GM12872 (cell line): ENCODE measurements around the gene TSGA10IP.

ENCODE experiments used
- TF ChIP-seq, protein P1 (sequence below): IDR thresholded peaks from 3 replicates; pipeline ENCODE4 v1.5.1; 2011; ENCODE audit warnings: low read depth, mild to moderate bottlenecking, low read length, moderate library complexity; ENCODE audit not compliant: insufficient read depth

TSGA10IP gene

DNA sequence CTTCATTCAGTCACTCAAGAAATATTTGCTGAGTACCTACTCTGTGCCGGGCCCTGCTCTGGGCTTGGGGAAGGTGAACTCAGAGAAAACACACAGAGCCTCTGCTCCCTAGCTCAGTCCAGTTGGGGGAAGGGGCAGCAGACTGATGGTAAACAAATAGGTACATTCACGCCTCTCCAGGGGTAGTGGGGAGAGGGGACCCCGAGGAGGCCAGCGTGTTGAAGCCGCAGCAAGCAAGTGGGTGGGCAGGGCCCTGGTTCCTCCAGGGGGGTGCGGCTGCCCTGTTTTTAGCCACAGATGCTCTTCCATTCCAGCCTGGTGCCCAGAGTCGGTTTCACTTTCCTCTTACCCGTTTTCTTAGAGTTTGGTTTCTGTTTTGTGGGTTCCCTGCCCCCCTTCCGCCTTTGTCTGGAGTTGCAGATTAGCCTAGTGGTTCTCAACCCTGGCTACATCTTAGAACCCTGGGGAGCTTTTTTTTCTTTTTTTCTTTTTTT, 17.3 kb upstream of the TSGA10IP start:
- TF ChIP-seq, protein P1, sequence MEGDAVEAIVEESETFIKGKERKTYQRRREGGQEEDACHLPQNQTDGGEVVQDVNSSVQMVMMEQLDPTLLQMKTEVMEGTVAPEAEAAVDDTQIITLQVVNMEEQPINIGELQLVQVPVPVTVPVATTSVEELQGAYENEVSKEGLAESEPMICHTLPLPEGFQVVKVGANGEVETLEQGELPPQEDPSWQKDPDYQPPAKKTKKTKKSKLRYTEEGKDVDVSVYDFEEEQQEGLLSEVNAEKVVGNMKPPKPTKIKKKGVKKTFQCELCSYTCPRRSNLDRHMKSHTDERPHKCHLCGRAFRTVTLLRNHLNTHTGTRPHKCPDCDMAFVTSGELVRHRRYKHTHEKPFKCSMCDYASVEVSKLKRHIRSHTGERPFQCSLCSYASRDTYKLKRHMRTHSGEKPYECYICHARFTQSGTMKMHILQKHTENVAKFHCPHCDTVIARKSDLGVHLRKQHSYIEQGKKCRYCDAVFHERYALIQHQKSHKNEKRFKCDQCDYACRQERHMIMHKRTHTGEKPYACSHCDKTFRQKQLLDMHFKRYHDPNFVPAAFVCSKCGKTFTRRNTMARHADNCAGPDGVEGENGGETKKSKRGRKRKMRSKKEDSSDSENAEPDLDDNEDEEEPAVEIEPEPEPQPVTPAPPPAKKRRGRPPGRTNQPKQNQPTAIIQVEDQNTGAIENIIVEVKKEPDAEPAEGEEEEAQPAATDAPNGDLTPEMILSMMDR: no peak

DNA sequence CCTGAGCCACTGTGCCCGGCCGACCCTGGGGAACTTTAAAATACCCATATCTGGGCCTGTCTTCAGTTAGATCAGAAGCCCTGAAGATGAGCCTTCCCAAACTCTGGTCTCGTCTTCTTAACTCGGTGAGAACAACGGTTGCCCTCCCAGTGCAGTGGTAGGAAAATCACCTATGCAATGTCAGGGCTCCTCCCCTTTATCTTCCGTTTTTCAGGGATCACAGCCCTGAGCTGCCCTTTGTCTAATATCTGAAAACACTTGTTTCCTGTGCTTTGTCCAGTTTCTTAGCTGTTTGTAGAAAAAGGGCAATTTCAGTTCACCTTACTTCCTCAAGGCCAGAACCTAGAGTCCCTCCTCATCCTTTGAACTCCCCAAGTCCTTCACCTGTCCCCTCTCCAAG, 16.6 kb upstream of the TSGA10IP start:
- TF ChIP-seq, protein P1: no peak

DNA sequence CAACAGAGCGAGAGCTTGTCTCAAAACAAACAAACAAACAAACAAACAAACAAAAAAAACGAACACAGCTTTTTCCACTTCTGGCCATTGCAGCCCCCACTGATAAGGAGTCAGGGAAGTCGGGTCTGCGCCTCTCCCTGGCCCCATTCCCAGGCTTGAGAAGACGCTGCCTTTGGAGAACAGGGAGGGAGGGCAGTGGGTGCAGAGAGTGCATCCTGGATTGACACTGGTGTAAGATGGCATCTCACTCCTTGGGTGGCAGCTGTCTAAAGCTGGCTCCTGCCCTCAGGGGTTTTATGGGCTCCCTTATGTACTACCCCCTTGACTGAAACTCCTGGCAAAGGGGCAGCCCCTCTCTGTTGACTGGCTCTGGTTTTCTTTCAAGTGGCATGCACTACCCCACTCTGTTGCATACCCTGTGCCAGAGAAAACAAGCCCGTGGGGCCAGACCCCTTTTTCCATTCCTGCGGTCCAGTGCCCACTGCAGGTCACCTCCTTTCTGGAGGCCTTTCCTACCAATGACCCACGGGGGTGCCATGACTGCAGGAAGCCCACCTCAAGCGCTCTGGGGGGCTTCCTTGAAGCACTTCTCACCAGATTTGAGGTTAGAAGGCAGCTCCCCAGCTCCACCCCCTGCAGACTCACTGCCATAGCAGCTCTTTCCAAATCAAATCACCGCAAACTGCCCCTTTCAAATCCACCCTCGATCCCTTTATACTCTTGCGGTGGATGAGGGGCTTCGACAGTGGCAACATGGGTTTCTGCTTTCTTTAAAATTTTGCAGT, 13.3 kb upstream of the TSGA10IP start:
- TF ChIP-seq, protein P1: no peak

DNA sequence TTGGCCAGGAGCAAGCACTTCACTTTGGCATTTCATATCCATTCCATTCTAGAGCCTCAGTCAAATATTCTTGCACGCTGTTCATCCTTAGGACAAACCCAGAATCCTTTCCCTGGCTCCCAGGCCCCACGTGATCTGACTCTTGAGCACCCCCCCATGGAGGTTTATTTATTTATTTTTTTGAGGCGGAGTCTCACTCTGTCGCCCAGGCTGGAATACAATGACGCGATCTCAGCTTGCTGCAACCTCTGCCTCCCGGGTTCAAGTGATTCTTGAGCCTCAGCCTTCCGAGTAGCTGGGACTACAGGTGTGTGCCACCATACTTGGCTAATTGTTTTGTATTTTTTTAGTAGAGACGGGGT, 12.7 kb upstream of the TSGA10IP start:
- TF ChIP-seq, protein P1: no peak

DNA sequence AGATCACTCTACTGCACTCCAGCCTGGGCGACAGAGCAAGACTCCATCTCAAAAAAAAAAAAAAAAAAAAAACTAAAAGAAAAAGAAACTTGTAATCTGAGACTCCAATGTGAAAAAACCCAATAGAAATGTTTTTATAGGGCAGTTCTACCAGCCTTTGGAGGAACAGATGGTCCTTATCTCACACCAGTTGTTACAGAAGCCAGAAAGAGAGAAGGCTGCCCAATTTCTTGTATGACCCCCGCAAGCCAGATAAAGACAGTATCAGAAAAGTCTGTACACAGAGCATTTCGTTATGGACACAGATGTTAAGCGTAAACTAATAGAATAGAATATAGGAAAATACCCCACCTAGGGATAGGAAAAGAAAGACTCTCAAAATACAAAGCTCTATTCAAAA, 11.3 kb upstream of the TSGA10IP start:
- TF ChIP-seq, protein P1: no peak

DNA sequence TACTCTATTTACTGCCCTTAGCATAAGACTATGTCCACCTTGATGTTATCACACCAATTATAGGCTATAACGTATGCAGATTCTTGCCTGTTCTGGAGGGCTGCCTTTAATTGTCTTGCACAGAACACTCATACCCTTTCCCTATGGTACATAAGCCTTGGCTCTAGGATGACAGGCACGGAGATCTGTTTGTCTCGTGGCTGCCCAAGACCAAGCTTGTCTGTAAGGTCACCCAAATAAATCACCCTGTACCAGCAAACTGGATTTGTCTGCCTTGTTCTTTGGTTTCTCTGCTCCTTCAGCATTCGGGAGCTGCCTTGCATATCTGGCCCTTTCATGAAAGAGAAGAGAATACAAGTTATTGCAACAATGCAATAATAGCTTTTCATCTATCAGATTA, 7.5 kb upstream of the TSGA10IP start:
- TF ChIP-seq, protein P1: no peak

DNA sequence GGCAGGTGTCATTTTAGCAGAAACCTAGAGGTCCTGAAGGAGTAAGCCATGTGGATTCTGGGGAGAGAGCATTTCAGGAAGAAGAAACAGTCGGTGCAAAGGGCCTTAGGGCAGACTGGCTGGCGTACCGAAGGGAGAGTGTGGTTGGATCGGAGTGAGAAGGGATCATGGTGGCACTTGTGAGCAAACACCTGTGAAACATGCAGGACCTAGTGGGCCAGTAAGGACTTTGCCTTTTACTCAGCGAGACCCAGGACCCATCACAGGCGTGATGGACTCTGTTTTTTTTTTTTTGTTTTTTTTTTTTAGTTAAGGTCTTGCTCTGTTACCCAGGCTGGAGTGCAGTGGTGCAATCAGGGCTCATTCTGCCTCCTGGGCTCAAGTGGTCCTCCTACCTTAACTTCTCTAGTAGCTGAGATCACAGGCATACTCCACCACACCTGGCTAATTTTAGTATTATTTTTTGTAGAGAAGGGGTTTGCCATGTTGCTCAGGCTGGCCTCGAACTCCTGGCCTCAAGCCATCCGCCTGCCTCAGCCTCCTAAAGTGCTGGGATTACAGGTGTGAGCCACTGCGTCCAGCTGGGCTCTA, 3.5 kb upstream of the TSGA10IP start:
- TF ChIP-seq, protein P1: no peak
